H9 (cell line): Measurements from ENCODE around the gene OR4F15. TPM values are rescaled to one million over a fixed set of nuclear protein-coding genes. Genes with fewer than 3 reads are reported as not detected.

Experiments
- DNase-seq: peaks from one replicate; pipeline ENCODE4 v3.0.0-alpha.2; 2017
- H2AFZ ChIP-seq: one replicate; pipeline ENCODE4 v1.6.1; 2013; ENCODE audit warnings: mild to moderate bottlenecking, low read length, control low read depth, moderate library complexity
- H2AK5ac ChIP-seq: 2 replicates; pipeline ENCODE4 v1.6.1; 2013; ENCODE audit warnings: low read length, control low read depth, mixed read lengths; ENCODE audit not compliant: insufficient read length
- H2BK120ac ChIP-seq: one replicate; pipeline ENCODE4 v1.6.1; 2013; ENCODE audit warnings: low read depth, mild to moderate bottlenecking, low read length, control low read depth, inconsistent platforms; ENCODE audit not compliant: poor library complexity, severe bottlenecking
- H2BK12ac ChIP-seq: 2 replicates; pipeline ENCODE4 v1.6.1; 2013; ENCODE audit warnings: low read length, control low read depth, mixed read lengths, low read depth; ENCODE audit not compliant: insufficient read length
- H2BK15ac ChIP-seq: 2 replicates; pipeline ENCODE4 v1.6.1; 2013; ENCODE audit warnings: low read depth, low read length, control low read depth
- H2BK20ac ChIP-seq: one replicate; pipeline ENCODE4 v1.6.1; 2013; ENCODE audit warnings: low read depth, mild to moderate bottlenecking, low read length, control low read depth, inconsistent platforms; ENCODE audit not compliant: poor library complexity, severe bottlenecking
- H2BK5ac ChIP-seq: 2 replicates; pipeline ENCODE4 v1.6.1; 2013; ENCODE audit warnings: low read length, control low read depth, mixed read lengths; ENCODE audit not compliant: insufficient read length
- H3K14ac ChIP-seq: 2 replicates; pipeline ENCODE4 v1.6.1; 2013; ENCODE audit warnings: low read length, control low read depth; ENCODE audit not compliant: insufficient read depth
- H3K18ac ChIP-seq: 2 replicates; pipeline ENCODE4 v1.6.1; 2013; ENCODE audit warnings: low read depth, mild to moderate bottlenecking, mixed read lengths, low read length, control low read depth; ENCODE audit not compliant: insufficient read length
- H3K23ac ChIP-seq: 2 replicates; pipeline ENCODE4 v1.6.1; 2013; ENCODE audit warnings: low read length, control low read depth, mixed read lengths, low read depth; ENCODE audit not compliant: insufficient read length
- H3K23me2 ChIP-seq: 2 replicates; pipeline ENCODE4 v1.6.1; 2013; ENCODE audit warnings: low read depth, mild to moderate bottlenecking, mixed read lengths, low read length, control low read depth; ENCODE audit not compliant: insufficient read length, poor library complexity, severe bottlenecking
- H3K27ac ChIP-seq: 2 replicates; pipeline ENCODE4 v1.5.1; 2013; ENCODE audit warnings: low read length, control low read depth, mixed read lengths, low read depth; ENCODE audit not compliant: insufficient read length
- H3K27me3 ChIP-seq: 2 replicates; pipeline ENCODE4 v1.6.1; 2013; ENCODE audit warnings: low read length, control low read depth, inconsistent platforms; ENCODE audit not compliant: insufficient read depth
- H3K4ac ChIP-seq: 2 replicates; pipeline ENCODE4 v1.6.1; 2013; ENCODE audit warnings: low read depth, mild to moderate bottlenecking, control low read depth, inconsistent platforms, low read length, moderate library complexity
- H3K4me1 ChIP-seq: 2 replicates; pipeline ENCODE4 v1.6.1; 2013; ENCODE audit warnings: low read length, control low read depth, inconsistent platforms; ENCODE audit not compliant: insufficient read depth
- H3K4me2 ChIP-seq: 2 replicates; pipeline ENCODE4 v1.6.1; 2013; ENCODE audit warnings: low read length, control low read depth, mixed read lengths; ENCODE audit not compliant: insufficient read length, insufficient read depth
- H3K56ac ChIP-seq: 2 replicates; pipeline ENCODE4 v1.6.1; 2013; ENCODE audit warnings: low read depth, mild to moderate bottlenecking, mixed read lengths, low read length, control low read depth; ENCODE audit not compliant: insufficient read length
- H3K79me1 ChIP-seq: 2 replicates; pipeline ENCODE4 v1.6.1; 2013; ENCODE audit warnings: low read depth, mild to moderate bottlenecking, moderate library complexity, low read length, control low read depth, inconsistent platforms; ENCODE audit not compliant: insufficient read depth, poor library complexity, severe bottlenecking
- H3K79me2 ChIP-seq: 2 replicates; pipeline ENCODE4 v1.6.1; 2013; ENCODE audit warnings: low read length, control low read depth, inconsistent platforms; ENCODE audit not compliant: insufficient read depth
- H3K9ac ChIP-seq: 2 replicates; pipeline ENCODE4 v1.6.1; 2013; ENCODE audit warnings: low read length, control low read depth, mixed read lengths; ENCODE audit not compliant: insufficient read length; ENCODE audit errors: extremely low read depth
- H3K9me3 ChIP-seq: one replicate; pipeline ENCODE4 v1.6.1; 2013; ENCODE audit warnings: low read depth, low read length, inconsistent platforms; ENCODE audit not compliant: control insufficient read depth
- H3T11ph ChIP-seq: one replicate; pipeline ENCODE4 v1.6.1; 2013; ENCODE audit warnings: mild to moderate bottlenecking, low read length, control low read depth, inconsistent platforms
- H4K20me1 ChIP-seq: one replicate; pipeline ENCODE4 v1.6.1; 2013; ENCODE audit not compliant: control insufficient read depth, insufficient read length, insufficient read depth
- H4K5ac ChIP-seq: 2 replicates; pipeline ENCODE4 v1.6.1; 2013; ENCODE audit warnings: low read depth, mild to moderate bottlenecking, mixed read lengths, low read length, control low read depth; ENCODE audit not compliant: insufficient read length
- H4K8ac ChIP-seq: replicated peaks from 2 replicates; pipeline ENCODE4 v1.6.1; 2013; ENCODE audit warnings: low read length, control low read depth, mixed read lengths, low read depth; ENCODE audit not compliant: insufficient read length
- H4K91ac ChIP-seq: 2 replicates; pipeline ENCODE4 v1.6.1; 2013; ENCODE audit warnings: low read depth, mild to moderate bottlenecking, moderate library complexity, mixed read lengths, low read length, control low read depth; ENCODE audit not compliant: insufficient read length
- H3K27ac Mint-ChIP-seq, 3 experiments: 2 replicates in 2 of 3; 3 replicates in 1 of 3; pipeline ENCODE4 v1.8.0; 2020 to 2021; ENCODE audit warnings: mixed read lengths in 3 of 3, mild to moderate bottlenecking in 1 of 3, moderate library complexity in 1 of 3
- H3K27me3 Mint-ChIP-seq: 2 replicates; pipeline ENCODE4 v1.8.0; 2021; ENCODE audit warnings: low read depth, mild to moderate bottlenecking, moderate library complexity, mixed read lengths
- H3K36me3 Mint-ChIP-seq, 3 experiments: 2 replicates in 2 of 3; 3 replicates in 1 of 3; pipeline ENCODE4 v1.8.0; 2020 to 2021; ENCODE audit warnings: low read depth in 3 of 3, mixed read lengths in 3 of 3; ENCODE audit not compliant: insufficient read depth in 1 of 3
- H3K4me1 Mint-ChIP-seq, 2 experiments: 2 replicates each; pipeline ENCODE4 v1.8.0; 2020; ENCODE audit warnings: mixed read lengths in 2 of 2
- H3K4me3 Mint-ChIP-seq, 2 experiments: 2 replicates in 1 of 2; 3 replicates in 1 of 2; pipeline ENCODE4 v1.8.0; 2020 to 2021; ENCODE audit warnings: mild to moderate bottlenecking in 2 of 2, mixed read lengths in 2 of 2, moderate library complexity in 1 of 2
- H3K9me3 Mint-ChIP-seq, 2 experiments: 2 replicates in 1 of 2; 3 replicates in 1 of 2; pipeline ENCODE4 v1.8.0; 2020; ENCODE audit warnings: mild to moderate bottlenecking in 2 of 2, mixed read lengths in 2 of 2, moderate library complexity in 1 of 2
- WGBS: extraction: QIAGEN DNeasy Blood & Tissue Kit; methylation state at CpG from one replicate; pipeline ENCODE4 v1.1.7; 2013; ENCODE audit warnings: missing lambda C conversion rate, low lambda C conversion rate, mixed read lengths; ENCODE audit not compliant: insufficient read length; ENCODE audit errors: extremely low coverage; 5-methylcytosine and 5-hydroxymethylcytosine counted together
- total RNA-seq: library from RNA; stranded (reverse); gene quantifications from 2 replicates; pipeline ENCODE4 v1.2.1, GENCODE V29; 2021
- TF ChIP-seq, protein P1 (sequence below): fragments of 200-600 bp; sonication (generic); conservative IDR thresholded peaks from 3 replicates; pipeline ENCODE4 v1.8.0; 2021; ENCODE audit warnings: antibody characterized with exemption, mild to moderate bottlenecking

The OR4F15 gene
- total RNA-seq, 1 experiment from 2014 or later: not detected

- Histone ChIP-seq H2AK5ac (no peak overlapping the region), H2BK12ac (no peak overlapping the region), H3K79me2 (no peaks in the 10 kb centered on the region), H3K79me1 (no peaks in the 10 kb centered on the region), H3K27ac (no peak overlapping the region), H3K9ac (no peak overlapping the region), H4K5ac (no peak overlapping the region), H3K27me3 (no peaks in the 10 kb centered on the region), H2BK15ac (no peak overlapping the region), H4K91ac (no peak overlapping the region), H2BK20ac (no peak overlapping the region), H4K20me1 (no peaks in the 10 kb centered on the region), H2AFZ (no peak overlapping the region), H3K4me1 (no peaks in the 10 kb centered on the region; the same call in 1 of the 2 replicates), H3T11ph (no peak overlapping the region), H3K9me3 (no peaks in the 10 kb centered on the region), H3K23ac (no peak overlapping the region), H3K14ac (no peak overlapping the region), H2BK5ac (no peak overlapping the region), H2BK120ac (no peak overlapping the region), H3K18ac (no peak overlapping the region), H3K4me2 (no peak overlapping the region), H3K4ac (no peak overlapping the region), H3K23me2 (no peaks in the 10 kb centered on the region), H3K56ac (no peak overlapping the region), H4K8ac (no peak overlapping the region)
- TF ChIP-seq, protein P1, sequence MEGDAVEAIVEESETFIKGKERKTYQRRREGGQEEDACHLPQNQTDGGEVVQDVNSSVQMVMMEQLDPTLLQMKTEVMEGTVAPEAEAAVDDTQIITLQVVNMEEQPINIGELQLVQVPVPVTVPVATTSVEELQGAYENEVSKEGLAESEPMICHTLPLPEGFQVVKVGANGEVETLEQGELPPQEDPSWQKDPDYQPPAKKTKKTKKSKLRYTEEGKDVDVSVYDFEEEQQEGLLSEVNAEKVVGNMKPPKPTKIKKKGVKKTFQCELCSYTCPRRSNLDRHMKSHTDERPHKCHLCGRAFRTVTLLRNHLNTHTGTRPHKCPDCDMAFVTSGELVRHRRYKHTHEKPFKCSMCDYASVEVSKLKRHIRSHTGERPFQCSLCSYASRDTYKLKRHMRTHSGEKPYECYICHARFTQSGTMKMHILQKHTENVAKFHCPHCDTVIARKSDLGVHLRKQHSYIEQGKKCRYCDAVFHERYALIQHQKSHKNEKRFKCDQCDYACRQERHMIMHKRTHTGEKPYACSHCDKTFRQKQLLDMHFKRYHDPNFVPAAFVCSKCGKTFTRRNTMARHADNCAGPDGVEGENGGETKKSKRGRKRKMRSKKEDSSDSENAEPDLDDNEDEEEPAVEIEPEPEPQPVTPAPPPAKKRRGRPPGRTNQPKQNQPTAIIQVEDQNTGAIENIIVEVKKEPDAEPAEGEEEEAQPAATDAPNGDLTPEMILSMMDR: no peak
- Mint-ChIP-seq H3K4me1 (peaks cover 0 to 4% of the 10 kb centered on the region in 2 experiments; a peak in 1 of 4 replicates), H3K4me3 (no peak overlapping the region), H3K27ac (no peak overlapping the region), H3K27me3 (peaks cover 13% of the 10 kb centered on the region), H3K9me3 (no peaks in the 10 kb centered on the region), H3K36me3 (no peaks in the 10 kb centered on the region)
- DNase-seq: no peak
- WGBS: no CpG with 5 or more reads among the region's 1 CpG
These were observed 16.5 kb upstream of the OR4F15 start for GRCh38 chr15:101795455-101795854.
